Fibroblast of lung (primary cell): ENCODE measurements around the gene PYGB. TPM values are rescaled to one million over a fixed set of nuclear protein-coding genes. Genes with fewer than 3 reads are reported as not detected.

Source experiments
- DNase-seq, 2 donors: peaks; one replicate each; pipeline versions ENCODE4 v3.0.0 to v3.0.0-alpha.2; 2010; ENCODE audit warnings: low read depth in 2 of 2
- H2AFZ ChIP-seq: 2 replicates; pipeline ENCODE4 v1.5.1; 2012; ENCODE audit warnings: low read length, control low read depth, inconsistent platforms
- H3K27ac ChIP-seq: 2 replicates; pipeline ENCODE4 v1.5.1; 2011; ENCODE audit warnings: low read length, control low read depth; ENCODE audit not compliant: insufficient read depth
- H3K27me3 ChIP-seq: 2 replicates; pipeline ENCODE4 v1.5.1; 2011; ENCODE audit warnings: mild to moderate bottlenecking, low read length; ENCODE audit not compliant: control insufficient read depth, insufficient read depth
- H3K36me3 ChIP-seq: 2 replicates; pipeline ENCODE4 v1.5.1; 2011; ENCODE audit warnings: low read length; ENCODE audit not compliant: control insufficient read depth, insufficient read depth
- H3K4me1 ChIP-seq: 2 replicates; pipeline ENCODE4 v1.5.1; 2011; ENCODE audit warnings: low read length; ENCODE audit not compliant: control insufficient read depth, insufficient read depth; ENCODE audit errors: extremely low read depth
- H3K4me2 ChIP-seq: 2 replicates; pipeline ENCODE4 v1.5.1; 2011; ENCODE audit warnings: low read length, control low read depth; ENCODE audit not compliant: insufficient read depth; ENCODE audit errors: extremely low read depth
- H3K4me3 ChIP-seq, 4 experiments: fragments of 200-600 bp in 1 of 4; sonication (generic) in 1 of 4; replicated peaks in 1 of 4; 2 replicates each; pipeline ENCODE4 v1.5.1; 2011 to 2016; ENCODE audit warnings: low read length in 4 of 4, low read depth in 3 of 4, mild to moderate bottlenecking in 3 of 4, control low read depth in 2 of 4, inconsistent platforms in 1 of 4, mixed read lengths in 1 of 4; ENCODE audit not compliant: insufficient read depth in 1 of 4; ENCODE audit errors: control extremely low read depth in 1 of 4
- H3K79me2 ChIP-seq: 2 replicates; pipeline ENCODE4 v1.5.1; 2012; ENCODE audit warnings: mild to moderate bottlenecking, low read length, inconsistent platforms; ENCODE audit not compliant: control insufficient read depth, insufficient read depth
- H3K9ac ChIP-seq: 2 replicates; pipeline ENCODE4 v1.5.1; 2011; ENCODE audit warnings: mild to moderate bottlenecking, low read length, control low read depth; ENCODE audit not compliant: insufficient read depth
- H3K9me3 ChIP-seq: 2 replicates; pipeline ENCODE4 v1.5.1; 2012; ENCODE audit warnings: low read depth, low read length; ENCODE audit not compliant: control insufficient read depth, insufficient read depth
- H4K20me1 ChIP-seq: 2 replicates; pipeline ENCODE4 v1.5.1; 2011; ENCODE audit warnings: low read length; ENCODE audit not compliant: control insufficient read depth, insufficient read depth; ENCODE audit errors: extremely low read depth
- CTCF ChIP-seq, 2 donors: IDR thresholded peaks in 1 of 2; conservative IDR thresholded peaks in 1 of 2; 1 replicate in 1 of 2; 2 replicates in 1 of 2; pipeline ENCODE4 v1.5.1; 2011 to 2012; ENCODE audit warnings: low read length in 2 of 2, control low read depth in 1 of 2, inconsistent platforms in 1 of 2, low read depth in 1 of 2, mild to moderate bottlenecking in 1 of 2
- EZH2 ChIP-seq: IDR thresholded peaks from 2 replicates; pipeline ENCODE4 v1.5.1; 2012; ENCODE audit warnings: low read length, control low read depth, mild to moderate bottlenecking; ENCODE audit errors: missing control alignments
- polyA plus RNA-seq, 2 donors: library from polyadenylated mRNA; depleted of rRNA in 1 of 2; stranded (reverse) in 1 of 2; unstranded in 1 of 2; fragments of >200 nt; gene quantifications; 2 replicates each; pipeline ENCODE4 v1.2.1, GENCODE V29; 2011 to 2012; ENCODE audit warnings: missing spikeins in 1 of 2
- total RNA-seq: library from RNA; depleted of rRNA; stranded (reverse); fragments of >200 nt; gene quantifications from 2 replicates; pipeline ENCODE4 v1.2.1, GENCODE V29; 2014

PYGB gene
- total and polyA plus RNA-seq, 2 donors (not counting 1 experiment from before 2014, with no cell fraction given) = 37.0 to 89.5 TPM

- no peak overlapping the region for H3K27ac ChIP-seq
- no peaks in the 10 kb centered on the region for H3K79me2 ChIP-seq
- peaks cover 17% of the 10 kb centered on the region for H3K4me1 ChIP-seq
- no peak for DNase-seq
- no peak overlapping the region for H3K4me3 ChIP-seq
- H3K9ac ChIP-seq = no peak overlapping the region
- no peak overlapping the region for H3K4me2 ChIP-seq
- H2AFZ ChIP-seq = no peak overlapping the region
- no peaks in the 10 kb centered on the region for H3K27me3 ChIP-seq
- H3K9me3 ChIP-seq = no peaks in the 10 kb centered on the region
- TF ChIP-seq EZH2 = no peak
- H3K36me3 ChIP-seq = peaks cover 11% of the 10 kb centered on the region
- H4K20me1 ChIP-seq = no peaks in the 10 kb centered on the region
These were observed 26.9 kb upstream of the PYGB start for GRCh38 chr20:25220810-25221591.

- Histone ChIP-seq H3K27ac (no peak overlapping the region), H3K79me2 (no peaks in the 10 kb centered on the region), H4K20me1 (no peaks in the 10 kb centered on the region), H3K9me3 (no peaks in the 10 kb centered on the region), H3K4me2 (no peak overlapping the region), H3K4me3 (no peak overlapping the region), H3K4me1 (peaks cover 18% of the 10 kb centered on the region), H3K27me3 (no peaks in the 10 kb centered on the region), H3K36me3 (peaks cover 11% of the 10 kb centered on the region), H3K9ac (no peak overlapping the region), H2AFZ (no peak overlapping the region)
- no peak for TF ChIP-seq EZH2
- no peak for TF ChIP-seq CTCF (conservative IDR thresholded peaks at IDR 0.05 in 1 of 2, IDR thresholded peaks at IDR 0.05 in 1 of 2; ENCODE audit: low read depth in 1 of 2, low read length in 2 of 2)
- no peak for DNase-seq
These were observed 26.1 kb upstream of the PYGB start for GRCh38 chr20:25221592-25222460.

- H3K9ac ChIP-seq = no peak overlapping the region
- no peak for DNase-seq
- peak overlapping the region; percentile 71 for H3K27ac ChIP-seq
- no peaks in the 10 kb centered on the region for H3K27me3 ChIP-seq
- H3K4me3 ChIP-seq = no peak overlapping the region
- peak overlapping the region; percentile 32 for H3K4me2 ChIP-seq
- no peaks in the 10 kb centered on the region for H3K79me2 ChIP-seq
- H3K36me3 ChIP-seq = peaks cover 8% of the 10 kb centered on the region
- H3K9me3 ChIP-seq = no peaks in the 10 kb centered on the region
- no peaks in the 10 kb centered on the region for H4K20me1 ChIP-seq
- peaks cover 25% of the 10 kb centered on the region for H3K4me1 ChIP-seq
- no peak for TF ChIP-seq CTCF (conservative IDR thresholded peaks at IDR 0.05 in 1 of 2, IDR thresholded peaks at IDR 0.05 in 1 of 2; ENCODE audit: low read depth in 1 of 2, low read length in 2 of 2)
- TF ChIP-seq EZH2 = no peak
- H2AFZ ChIP-seq = no peak overlapping the region
These were observed 25.3 kb upstream of the PYGB start for GRCh38 chr20:25222461-25223178.
